Eye (tissue), 1 donor: ENCODE data around the gene CRYBA1.
"Not testable (repeated sequence)": the region's sequence is repeated elsewhere in the genome, so short reads cannot be mapped to it uniquely, and the experiment has no call there.

Experiments
- DNase-seq: peaks from one replicate; pipeline ENCODE4 v3.0.0-alpha.2; 2015

CRYBA1 gene

DNA sequence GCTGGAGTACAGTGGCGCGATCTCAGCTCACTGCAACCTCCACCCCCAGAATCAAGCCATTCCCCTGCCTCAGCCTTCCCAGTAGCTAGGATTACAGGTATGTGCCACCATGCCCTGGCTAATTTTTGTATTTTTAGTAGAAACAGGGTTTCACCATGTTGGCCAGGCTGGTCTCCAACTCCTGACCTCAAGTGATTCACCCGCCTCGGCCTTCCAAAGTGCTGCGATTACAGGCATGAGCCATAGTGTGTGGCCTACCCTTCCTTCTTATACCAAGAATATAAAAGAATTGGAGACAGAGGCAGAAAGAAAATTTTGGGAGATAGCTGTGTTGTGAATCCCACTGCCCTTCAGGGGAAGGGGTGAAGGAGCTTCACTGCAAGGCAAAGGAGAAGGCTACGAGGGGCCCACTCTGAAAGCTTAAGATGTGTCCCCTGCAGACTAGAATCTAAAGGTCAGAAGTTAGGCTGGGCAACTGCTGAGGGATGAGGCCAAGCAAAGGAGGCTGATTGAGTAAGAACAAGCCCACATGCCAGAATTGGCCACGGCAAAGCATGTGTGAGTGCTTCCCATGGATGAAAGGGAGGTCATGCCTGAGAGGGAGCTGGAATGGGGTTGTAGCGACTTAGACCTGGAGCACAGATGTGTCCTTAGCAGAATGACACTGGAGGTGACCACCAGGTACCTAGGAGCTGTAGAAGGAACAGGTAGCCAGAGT is 8.4 kb upstream of the CRYBA1 start:
- DNase-seq, result no peak

DNA sequence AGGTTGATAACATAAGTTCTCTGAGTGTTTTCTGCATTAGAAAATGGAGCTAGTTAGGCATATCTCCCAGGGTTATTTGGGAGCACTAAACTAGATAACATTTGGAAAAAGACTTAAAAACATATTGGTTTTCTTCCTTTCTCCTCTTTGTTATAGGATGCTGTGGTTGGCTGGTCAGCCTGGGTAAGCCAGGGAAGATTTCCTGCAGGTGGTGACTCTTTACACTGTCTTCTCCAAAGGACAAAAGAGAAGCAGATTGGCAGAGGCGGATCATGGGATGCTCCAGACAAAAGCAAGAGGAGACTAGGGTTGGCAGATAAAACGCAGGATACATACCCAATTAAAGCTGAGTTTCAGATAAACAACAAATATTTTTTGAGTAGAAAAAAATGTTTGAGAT is 6.2 kb upstream of the CRYBA1 start:
- DNase-seq, result no peak

DNA sequence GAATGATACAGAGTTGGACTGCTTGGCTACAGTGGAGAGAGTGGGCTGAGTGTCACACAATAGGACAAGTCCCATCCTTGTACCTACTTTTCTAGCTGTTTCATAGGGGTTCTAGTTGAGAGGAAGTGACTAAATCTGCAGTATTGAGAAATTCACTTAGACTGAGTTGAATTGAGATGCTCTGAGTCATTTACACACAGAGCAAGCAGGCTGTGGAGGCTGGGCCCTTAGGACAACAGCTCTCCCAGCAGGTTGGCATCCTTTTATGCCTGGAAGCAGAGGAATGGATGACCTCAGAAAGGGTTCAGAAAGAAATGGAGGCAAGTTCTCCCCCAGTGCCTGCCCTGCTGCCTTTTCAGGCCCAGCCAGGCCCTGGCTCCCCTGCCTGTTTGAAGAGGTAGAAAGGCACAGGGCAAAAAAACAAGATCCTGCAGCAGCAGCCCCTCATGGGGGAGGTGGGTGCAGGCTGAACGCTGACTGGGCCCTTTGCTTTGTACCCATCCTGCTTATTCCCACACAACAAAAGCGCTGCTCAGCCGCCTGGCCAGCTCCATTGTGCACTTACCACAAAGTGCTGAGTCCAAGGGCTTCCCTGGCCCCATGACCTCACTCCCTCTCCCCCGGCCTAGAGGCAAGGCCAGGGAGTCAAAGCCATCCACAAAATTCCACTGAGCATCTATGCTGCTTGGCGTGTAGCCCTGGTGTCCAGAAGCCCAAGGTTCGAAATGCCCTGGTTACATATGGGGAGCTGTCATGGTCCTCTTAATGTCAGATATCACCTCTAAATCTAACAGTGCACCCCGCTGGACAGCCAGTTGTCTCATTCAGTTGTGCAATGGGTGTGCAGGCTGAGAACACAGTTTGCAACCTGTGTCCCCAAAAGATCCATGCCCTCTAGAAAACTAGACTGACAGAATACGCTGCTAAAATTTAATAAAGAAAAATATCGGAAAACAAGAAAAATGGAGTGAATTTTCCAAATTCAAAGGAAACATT is 5.4 kb upstream of the CRYBA1 start:
- peak; percentile 55 for DNase-seq

DNA sequence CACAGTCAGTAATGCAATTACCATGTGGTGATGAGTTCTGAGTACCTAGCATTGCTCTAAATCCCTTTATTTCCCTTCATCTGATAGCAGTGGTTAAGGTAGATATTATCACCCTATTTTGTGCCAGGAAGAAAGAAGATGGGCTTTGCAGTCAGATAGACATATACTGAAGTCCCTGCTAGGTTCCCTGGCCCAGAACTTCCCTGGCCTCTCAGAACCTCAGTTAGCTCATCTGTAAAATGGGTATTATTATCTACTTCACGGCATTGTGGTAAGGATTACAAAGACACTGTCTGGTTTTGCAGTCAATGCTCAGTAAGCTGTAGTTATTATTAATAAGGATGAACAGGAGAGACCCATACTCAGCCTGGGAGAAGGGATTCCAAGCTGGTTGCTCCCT is 4.6 kb upstream of the CRYBA1 start:
- no peak for DNase-seq

DNA sequence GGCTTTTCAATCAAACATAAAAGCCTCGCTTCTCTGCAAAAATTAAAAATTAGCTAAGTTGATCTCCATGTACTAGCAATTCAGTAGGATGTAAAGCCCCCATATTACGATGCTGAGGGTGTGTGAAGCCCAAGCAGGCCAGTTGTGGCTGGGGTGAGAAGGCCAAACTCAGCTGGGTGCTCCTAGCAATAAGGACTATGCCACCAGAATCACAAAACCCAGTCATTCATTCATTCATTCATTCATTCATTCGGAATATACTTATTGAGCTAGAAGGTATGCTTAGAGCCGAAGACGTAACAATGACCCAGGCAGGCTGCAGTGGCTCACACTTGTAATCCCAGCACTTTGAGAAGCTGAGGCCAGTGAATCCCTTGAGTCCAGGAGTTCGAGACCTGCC is 3.9 kb upstream of the CRYBA1 start:
- no peak for DNase-seq

DNA sequence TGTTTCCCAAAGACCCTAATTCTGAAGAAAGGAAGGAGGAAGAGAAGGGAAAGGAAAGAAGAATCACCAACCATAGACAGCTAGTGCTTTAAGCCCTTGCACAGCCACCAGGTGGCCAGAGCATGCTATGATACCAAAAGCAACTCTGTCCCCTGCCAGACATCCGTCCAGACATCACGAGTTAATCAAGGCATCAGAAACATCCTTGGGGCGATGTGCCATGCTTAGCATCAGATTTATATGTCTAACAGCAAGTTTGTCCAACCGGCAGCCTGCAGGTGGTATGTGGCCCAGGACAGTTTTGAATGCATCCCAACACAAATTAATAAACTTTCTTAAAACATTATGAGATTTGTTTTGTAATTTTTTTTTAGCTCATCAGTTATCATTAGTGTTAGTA is 2.9 kb upstream of the CRYBA1 start:
- DNase-seq, result no peak

DNA sequence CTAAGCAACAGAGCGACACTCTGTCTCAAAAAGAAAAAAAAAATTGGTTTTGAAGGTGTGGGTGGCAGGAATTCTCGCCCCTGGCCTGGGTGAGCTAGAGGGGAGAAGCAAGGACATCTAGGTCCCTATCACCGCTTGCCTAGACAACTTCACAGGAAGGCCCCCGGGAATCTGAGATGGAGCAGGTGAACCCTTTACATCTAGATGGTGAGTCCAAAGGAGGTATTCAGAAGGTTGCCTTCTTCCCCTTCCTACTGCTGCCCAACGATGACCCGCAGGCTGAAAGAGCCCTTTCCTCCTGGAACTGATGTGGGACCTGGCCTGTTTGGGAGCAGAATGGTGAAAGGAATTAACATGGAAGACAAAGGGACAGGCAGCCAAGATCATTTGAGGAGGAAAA is 1.3 kb upstream of the CRYBA1 start:
- no peak for DNase-seq

DNA sequence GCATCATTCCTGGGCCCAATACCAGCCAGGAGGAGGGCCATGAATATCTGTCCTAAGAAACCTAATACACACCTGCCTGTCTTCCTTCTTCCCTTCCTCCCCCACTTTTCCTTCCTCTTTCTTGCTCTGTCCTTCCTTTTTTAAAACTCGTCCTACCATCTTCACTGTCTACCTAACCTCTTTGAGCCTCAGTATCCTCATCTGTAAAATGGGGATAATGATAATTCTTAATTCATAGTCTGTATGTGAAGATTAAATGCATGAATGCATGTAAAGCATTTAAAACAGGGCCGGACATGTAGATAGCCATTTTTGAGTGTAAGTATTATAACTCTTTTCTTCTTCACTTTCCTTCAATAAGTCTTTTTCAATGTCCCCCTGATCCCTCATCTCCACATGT is 560 bp downstream of the CRYBA1 start:
- DNase-seq, result no peak

DNA sequence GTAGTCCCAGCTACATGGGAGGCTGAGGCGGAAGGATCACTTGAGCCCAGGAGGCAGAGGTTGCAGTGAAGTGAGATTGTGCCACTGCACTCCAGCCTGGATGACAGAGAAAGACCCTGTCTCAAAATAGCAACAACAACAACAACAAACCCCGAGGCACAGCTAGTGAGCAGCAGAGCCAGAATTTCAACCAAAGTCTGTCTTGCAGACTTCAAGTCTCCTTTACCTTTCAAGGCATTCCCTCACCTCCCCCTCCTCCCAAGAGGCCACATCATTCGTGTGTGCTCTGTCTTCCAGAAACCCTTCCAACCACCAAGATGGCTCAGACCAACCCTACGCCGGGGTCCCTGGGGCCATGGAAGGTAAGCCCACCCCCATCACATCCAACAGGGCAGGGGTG is 2.2 kb downstream of the CRYBA1 start:
- no peak for DNase-seq

DNA sequence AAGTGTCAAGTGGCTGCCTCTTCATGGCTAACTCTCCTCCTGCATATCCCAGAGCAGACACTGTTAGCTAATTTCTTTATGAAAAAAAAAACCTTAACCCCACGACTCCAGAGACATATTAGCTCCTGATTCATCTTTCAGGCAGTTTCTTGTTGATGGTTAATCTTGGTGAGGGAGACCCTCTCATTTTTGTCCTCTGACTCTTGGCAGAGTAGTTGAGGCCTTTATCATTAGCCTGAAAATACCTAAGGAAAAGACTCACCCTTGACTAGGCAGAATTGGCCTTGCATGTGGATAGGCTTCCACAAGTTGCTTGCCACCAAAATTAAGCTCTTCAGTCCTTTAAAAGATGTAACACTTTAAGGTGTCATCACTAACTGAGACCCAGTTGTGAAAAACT is 4.0 kb downstream of the CRYBA1 start:
- DNase-seq, result no peak

DNA sequence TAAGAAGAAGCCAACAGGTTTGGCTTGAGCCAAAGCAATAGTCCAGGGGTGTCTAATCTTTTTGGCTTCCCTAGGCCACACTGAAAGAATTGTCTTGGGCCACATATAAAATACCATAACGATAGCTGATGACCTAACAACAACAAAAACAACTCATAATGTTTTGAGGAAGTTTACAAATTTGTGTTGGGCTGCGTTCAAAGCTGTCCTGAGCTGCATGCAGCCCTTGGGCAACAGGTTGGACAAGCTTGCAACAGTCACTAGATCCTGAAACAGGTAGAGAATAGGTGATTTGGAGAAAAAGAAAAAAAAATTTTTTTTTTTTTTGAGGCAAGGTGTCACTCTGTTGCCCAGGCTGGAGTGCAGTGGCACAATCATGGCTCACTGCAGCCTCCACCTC is 4.5 kb downstream of the CRYBA1 start:
- DNase-seq, result no peak

DNA sequence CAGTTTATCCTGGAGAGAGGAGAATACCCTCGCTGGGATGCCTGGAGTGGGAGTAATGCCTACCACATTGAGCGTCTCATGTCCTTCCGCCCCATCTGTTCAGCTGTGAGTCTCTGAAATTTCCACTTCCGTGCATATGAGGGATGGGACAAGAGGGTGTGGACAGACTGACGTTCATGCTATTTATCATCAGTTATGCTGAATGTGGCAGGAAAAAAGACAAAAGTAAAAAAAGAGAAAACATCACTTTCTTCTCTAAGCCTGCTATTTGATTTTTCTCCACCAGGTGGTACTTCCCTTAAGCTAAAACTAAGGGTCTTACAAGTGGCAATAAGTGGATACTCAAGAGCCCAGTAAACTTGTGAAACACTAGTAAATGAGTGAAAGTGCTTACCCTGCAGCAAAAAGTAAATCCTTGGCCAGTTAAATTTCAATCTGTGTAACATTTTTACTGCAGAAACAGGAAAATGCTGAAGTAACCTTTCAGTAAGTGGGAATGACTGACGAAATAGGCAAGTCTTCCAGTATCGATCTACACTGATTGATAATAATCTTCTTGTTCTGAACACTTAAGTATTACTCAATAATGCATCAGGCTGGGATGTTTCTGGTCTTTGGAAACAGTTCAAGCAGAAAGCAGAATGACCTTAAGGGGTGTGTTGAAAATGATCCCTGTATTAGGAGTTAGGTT is 5.6 kb downstream of the CRYBA1 start:
- peak; percentile 27 for DNase-seq

DNA sequence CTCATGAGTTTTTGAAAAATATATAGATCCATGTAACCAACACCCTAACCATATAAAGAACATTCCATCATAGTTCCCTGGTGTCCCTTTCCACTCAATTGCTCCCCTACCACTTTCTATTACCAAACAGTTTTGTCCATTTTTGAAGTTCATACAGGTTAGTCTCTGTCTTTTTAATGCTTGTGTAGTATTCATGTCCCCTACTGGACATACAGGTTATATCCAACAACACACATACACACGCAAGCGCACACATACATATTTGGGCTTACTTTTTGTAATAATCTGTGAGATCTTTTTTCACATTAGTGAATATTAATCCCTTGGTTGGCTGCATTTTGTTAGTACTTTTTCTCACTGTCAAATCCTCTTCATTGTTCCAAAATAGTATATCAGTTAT is 6.4 kb downstream of the CRYBA1 start:
- DNase-seq, result no peak

DNA sequence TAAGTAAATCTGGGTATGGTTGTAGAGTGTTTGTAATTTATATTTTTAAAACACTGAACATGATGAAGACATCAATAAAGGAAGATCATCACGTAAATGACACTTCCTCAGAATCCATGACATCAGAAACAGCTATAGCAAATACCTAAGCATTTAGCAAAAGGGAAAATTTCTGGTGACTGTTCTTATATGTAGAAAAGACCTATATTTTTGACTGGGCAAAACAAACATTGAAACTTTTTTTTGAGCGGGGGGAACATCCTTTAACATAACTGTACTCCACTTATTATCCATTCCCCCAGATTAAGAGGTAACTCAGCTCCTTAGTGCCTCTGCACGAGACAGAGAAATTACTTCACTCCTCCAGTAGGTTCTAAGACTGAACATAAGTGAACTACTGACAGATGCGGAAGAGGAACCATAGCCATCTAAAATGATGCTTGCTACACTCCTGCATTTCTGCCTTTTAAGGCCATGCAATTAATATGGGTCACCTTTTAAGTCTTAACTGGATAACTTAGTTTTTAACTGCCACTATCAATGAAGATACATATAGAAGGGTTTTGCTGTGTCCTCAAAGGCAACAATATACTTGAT is 9.4 kb downstream of the CRYBA1 start:
- DNase-seq, result no peak

DNA sequence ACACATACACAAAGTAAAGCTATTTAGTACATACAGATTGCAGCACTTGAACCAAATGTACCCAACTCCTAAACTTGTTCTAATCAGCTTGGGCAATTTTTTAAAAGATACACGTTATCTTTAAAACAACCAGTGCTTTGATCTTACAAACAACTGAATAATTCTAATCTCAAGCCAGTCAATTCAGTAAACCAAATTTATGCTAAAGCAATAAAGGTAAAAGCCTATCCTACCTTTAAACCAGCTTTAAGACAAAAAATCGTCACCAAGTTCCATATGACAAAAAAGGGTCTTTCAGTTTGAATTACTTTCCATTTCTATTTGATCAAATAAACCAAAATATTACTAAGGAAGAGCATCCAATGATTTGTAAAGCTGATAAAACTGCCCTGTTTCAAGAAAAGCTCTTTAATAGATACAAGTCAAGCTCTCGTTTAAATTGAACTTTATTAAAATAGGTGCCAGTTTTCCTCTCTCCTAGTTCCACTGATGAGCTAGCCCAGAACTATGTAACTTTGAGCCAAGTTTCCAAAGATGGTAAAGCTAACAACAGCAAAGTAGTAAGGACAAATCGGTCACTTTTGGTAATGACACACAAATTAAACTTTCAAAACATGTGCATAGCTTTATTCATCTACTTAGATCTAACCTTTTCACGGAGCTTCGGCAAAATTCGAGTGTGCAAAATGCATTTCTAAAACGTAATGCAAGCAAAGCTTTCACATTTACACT is 10.2 kb downstream of the CRYBA1 start:
- no peak for DNase-seq

DNA sequence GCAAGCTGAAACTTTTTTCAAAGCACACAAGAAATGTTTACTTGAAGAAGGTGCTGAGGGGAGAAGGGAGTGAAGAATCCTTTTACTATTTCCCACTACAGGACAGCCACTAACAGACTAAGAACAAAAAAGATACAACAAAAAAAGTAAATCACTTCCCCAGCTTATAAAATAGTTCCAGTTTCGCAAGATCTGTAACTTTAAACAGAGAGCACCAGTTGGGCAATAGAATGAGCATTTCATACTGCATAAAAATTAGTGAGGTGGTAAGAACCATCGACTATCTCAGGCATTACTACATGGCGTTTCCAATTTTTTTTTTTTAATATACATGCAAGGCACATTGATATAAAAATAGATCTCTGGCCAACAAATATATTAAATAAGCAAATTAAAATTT is 11.1 kb downstream of the CRYBA1 start:
- no peak for DNase-seq

DNA sequence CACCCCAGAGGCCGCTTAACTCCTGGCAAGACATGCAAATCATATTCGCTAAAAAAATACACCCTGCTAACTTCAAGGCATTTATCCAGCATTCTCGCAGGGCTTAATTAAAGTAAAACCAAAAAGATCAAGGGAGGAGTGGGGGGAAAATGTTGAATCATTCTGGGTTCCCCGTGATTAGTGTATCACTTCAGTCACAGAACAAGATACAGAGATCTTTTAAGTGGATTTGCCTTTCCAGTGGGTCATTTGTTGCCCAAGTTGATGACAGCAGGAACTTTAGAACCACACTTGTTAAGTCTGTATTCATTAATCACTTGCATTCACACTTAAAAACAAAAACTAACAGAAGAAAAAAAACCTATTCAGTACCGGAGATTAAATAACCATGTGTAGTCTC is 17.3 kb downstream of the CRYBA1 start:
- DNase-seq, result no peak

DNA sequence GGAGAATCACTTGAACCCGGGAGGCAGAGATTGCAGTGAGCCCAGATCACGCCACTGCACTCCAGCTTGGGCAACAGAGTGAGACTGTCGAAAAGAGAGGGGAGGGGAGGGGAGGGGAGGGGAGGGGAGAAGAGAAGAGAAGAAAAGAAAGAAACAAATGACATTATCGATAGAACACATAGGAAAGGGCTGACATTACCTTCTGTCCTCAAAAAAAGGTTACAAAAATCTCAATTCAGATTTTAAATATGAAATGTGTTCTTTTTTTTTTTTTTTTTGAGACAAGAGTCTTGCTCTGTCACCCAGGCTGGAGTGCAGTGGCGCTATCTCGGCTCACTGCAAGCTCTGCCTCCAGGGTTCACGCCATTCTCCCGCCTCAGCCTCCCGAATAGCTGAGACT is 25.3 kb downstream of the CRYBA1 start:
- not testable (repeated sequence) for DNase-seq

DNA sequence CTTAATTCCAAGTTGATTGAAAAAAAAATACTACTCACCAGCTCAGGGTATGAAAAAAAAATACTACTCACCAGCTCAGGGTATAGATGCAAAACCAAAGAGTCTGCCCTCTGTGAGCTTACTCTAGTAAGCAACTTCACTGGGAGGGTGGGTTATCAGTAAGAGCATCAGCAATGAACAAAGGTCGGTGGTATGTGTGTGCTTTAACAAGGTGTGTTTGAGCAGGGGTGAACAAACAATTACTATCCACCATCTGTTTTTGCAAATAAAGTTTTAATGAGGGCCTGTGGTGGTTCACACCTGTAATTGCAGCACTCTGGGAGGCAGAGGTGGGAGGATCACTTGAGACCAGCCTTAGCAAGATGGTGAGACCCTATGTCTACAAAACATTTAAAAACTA is 27.3 kb downstream of the CRYBA1 start:
- DNase-seq, result no peak

DNA sequence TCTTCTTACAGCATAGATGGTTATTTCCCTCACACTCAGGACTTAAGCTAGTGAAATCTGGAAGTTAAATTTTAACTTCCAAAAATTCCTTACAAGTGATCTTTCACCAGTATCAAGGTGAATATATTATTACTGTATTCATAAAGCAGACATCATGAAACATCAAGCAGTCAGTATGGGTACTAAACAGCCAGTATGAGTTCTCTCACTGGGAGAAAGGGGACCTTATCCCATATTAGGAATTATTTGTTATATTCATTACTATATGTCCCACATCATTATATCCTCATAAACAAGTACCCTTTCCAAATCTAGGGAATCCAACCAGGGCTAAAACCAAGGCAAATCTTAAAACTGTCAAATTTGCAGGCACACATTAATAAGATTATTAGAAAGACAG is 32.0 kb downstream of the CRYBA1 start:
- DNase-seq, result no peak

DNA sequence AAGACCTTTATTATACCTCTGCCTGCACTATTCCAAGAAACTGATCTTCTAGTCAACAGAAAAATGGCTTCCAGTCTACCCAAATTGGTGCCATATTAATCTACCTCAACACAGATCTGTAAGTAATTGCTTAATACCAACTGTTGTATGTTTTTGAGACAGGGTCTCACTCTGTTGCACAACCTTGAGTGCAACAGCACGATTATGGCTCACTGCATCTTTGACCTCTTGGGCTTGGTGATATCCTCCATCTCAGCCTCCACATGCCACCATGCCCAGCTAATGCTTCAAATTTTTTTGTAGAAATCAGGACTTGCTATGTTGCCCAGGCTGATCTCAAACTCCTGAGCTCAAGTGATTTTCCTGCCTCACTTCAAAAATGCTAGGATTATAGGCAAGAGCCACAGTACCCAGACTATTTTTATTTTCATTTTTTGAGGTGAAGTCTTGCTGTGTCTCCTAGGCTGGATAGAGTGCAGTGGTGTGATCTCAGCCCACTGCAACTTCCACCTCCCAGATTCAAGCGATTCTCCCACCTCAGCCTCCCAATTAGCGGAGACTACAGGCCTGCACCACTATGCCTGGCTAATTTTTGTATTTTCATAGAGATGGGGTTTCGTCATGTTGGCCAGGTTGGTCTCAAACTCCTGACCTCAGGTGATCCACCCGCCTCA is 32.9 kb downstream of the CRYBA1 start:
- DNase-seq, result no peak

DNA sequence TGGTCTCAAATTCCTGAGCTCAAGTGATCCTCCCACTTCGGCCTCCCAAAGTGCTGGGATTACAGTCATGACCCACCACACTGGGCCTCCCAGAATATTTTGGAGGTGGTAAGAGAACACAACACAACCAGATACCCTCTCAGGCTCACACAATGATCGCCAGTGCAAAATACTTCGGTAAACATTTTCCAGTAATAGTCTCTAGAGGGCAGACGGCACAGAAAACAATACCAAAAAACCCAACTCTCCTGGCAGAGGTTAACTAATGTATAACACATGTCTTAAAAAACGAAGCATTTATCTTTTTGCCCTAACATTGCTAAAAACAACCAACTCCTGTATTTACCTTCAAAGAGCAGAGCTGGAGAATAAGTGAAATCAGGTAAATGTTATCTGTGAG is 36.8 kb downstream of the CRYBA1 start:
- no peak for DNase-seq
